HepG2 (cell line): ENCODE measurements around the gene ABCD1. TPM values are rescaled to one million over a fixed set of nuclear protein-coding genes. Genes with fewer than 3 reads are reported as not detected.

Source experiments
- ATAC-seq: fragments of 200-7000 bp; cut with Tn5 transposase; 3 replicates; pipeline ENCODE4 v1.9.1; 2020; ENCODE audit warnings: mild to moderate bottlenecking, moderate library complexity
- BruUV-seq: library from RNA; stranded (reverse); fragments of 400-500 nt; replicated peaks from 2 replicates; lab custom pipeline; 2021; lab: Mats Ljungman, UMichigan
- CTCF ChIA-PET: fragments of 300-600 bp; formaldehyde crosslinking; extraction: SDS; loops from one replicate; lab custom pipeline; 2021; ENCODE audit warnings: low total read pairs, inconsistent platforms, low intra/inter-chr PET ratio; lab: Yijun Ruan, JAX
- POLR2A ChIA-PET: fragments of 350-600 bp; sonication (Branson Sonifier 250); formaldehyde crosslinking; loops from one replicate; lab custom pipeline; 2020; ENCODE audit warnings: antibody characterized with exemption, inconsistent platforms; lab: Yijun Ruan, JAX
- DNase-seq: peaks from one replicate; pipeline ENCODE4 v3.0.0-alpha.2; 2015; ENCODE audit warnings: low spot score
- FAIRE-seq: peaks from 3 replicates; lab custom pipeline; 2011; peaks lifted over from hg19 to GRCh38; lab: Jason Lieb, UNC
- H2AFZ ChIP-seq: one replicate; pipeline ENCODE4 v1.6.1; 2011; ENCODE audit warnings: low read length, inconsistent platforms
- H3K27ac ChIP-seq: fragments of 300-600 bp; 3 replicates; pipeline ENCODE4 v1.8.0; 2011; ENCODE audit warnings: mixed run types, mild to moderate bottlenecking, mixed read lengths, low read length, inconsistent platforms; ENCODE audit not compliant: insufficient read depth; ENCODE audit errors: extremely low read length
- H3K27me3 ChIP-seq, 2 experiments: fragments of 200-600 bp in 1 of 2; 2 replicates in 1 of 2; 3 replicates in 1 of 2; pipeline versions ENCODE4 v1.6.0 to v1.8.0; 2011; ENCODE audit warnings: low read length in 2 of 2, mild to moderate bottlenecking in 2 of 2, moderate library complexity in 2 of 2, inconsistent platforms in 1 of 2; ENCODE audit not compliant: insufficient read depth in 2 of 2, control insufficient read depth in 1 of 2
- H3K36me3 ChIP-seq, 2 experiments: fragments of 200-600 bp in 1 of 2; replicated peaks in 1 of 2; 2 replicates in 1 of 2; 3 replicates in 1 of 2; pipeline versions ENCODE4 v1.5.1 to v1.8.0; 2011; ENCODE audit warnings: low read length in 2 of 2, inconsistent platforms in 1 of 2; ENCODE audit not compliant: insufficient read depth in 2 of 2, control insufficient read depth in 1 of 2
- H3K4me1 ChIP-seq: 2 replicates; pipeline ENCODE4 v1.5.1; 2012; ENCODE audit warnings: low read length, inconsistent platforms; ENCODE audit not compliant: insufficient read depth
- H3K4me2 ChIP-seq: 2 replicates; pipeline ENCODE4 v1.6.0; 2011; ENCODE audit warnings: low read depth, low read length, inconsistent platforms
- H3K4me3 ChIP-seq, 3 experiments: fragments of 200-600 bp in 1 of 3; sonication (generic), shearing (Covaris generic) in 1 of 3; replicated peaks in 1 of 3; 2 replicates each; pipeline ENCODE4 v1.5.1; 2011 to 2016; ENCODE audit warnings: low read length in 3 of 3, inconsistent platforms in 2 of 3, low read depth in 2 of 3, mild to moderate bottlenecking in 2 of 3, control low read depth in 1 of 3, mixed read lengths in 1 of 3; ENCODE audit not compliant: insufficient read depth in 1 of 3
- H3K79me2 ChIP-seq: one replicate; pipeline ENCODE4 v1.6.1; 2011; ENCODE audit warnings: low read length, inconsistent platforms; ENCODE audit not compliant: insufficient read depth
- H3K9ac ChIP-seq: 2 replicates; pipeline ENCODE4 v1.6.0; 2011; ENCODE audit warnings: mild to moderate bottlenecking, low read depth, low read length, inconsistent platforms; ENCODE audit not compliant: insufficient read depth
- H3K9me3 ChIP-seq: 2 replicates; pipeline ENCODE4 v1.5.1; 2012; ENCODE audit warnings: mild to moderate bottlenecking, low read length
- H4K20me1 ChIP-seq: 2 replicates; pipeline ENCODE4 v1.6.0; 2011; ENCODE audit warnings: inconsistent platforms, mild to moderate bottlenecking, low read length, moderate library complexity; ENCODE audit not compliant: insufficient read depth
- AGO2 ChIP-seq: fragments of 200-400 bp; formaldehyde crosslinking; optimal IDR thresholded peaks from 2 replicates; pipeline ENCODE3; 2017; ENCODE audit warnings: mild to moderate bottlenecking, low read depth, low read length, moderate library complexity
- CTCF ChIP-seq: sonication (generic); formaldehyde crosslinking; IDR thresholded peaks from 2 replicates; pipeline ENCODE4 v1.5.0; 2020; ENCODE audit warnings: mild to moderate bottlenecking, missing genetic modification reagents, moderate library complexity
- NFKB2 ChIP-seq: sonication (generic); formaldehyde crosslinking; IDR thresholded peaks from 2 replicates; pipeline ENCODE4 v1.4.0; 2020; ENCODE audit warnings: missing genetic modification reagents, borderline replicate concordance
- SATB2 ChIP-seq: sonication (generic); formaldehyde crosslinking; IDR thresholded peaks from 2 replicates; pipeline ENCODE4 v1.5.0; 2020; ENCODE audit warnings: missing genetic modification reagents
- SRF ChIP-seq: IDR thresholded peaks from 2 replicates; pipeline ENCODE4 v1.6.1; 2011; ENCODE audit warnings: mild to moderate bottlenecking, low read depth, low read length, moderate library complexity
- STAG1 ChIP-seq: sonication (generic); formaldehyde crosslinking; IDR thresholded peaks from 2 replicates; pipeline ENCODE4 v1.4.0; 2020; ENCODE audit warnings: missing genetic modification reagents
- TBP ChIP-seq: sonication (generic); formaldehyde crosslinking; IDR thresholded peaks from 2 replicates; pipeline ENCODE4 v1.5.0; 2020; ENCODE audit warnings: missing genetic modification reagents
- TEAD2 ChIP-seq: sonication (generic); formaldehyde crosslinking; IDR thresholded peaks from 2 replicates; pipeline ENCODE4 v1.9.0; 2021; ENCODE audit warnings: missing genetic modification reagents
- WGBS: methylation state at CpG from one replicate; pipeline ENCODE4 v1.1.6; 2017; ENCODE audit warnings: low lambda C conversion rate; 5-methylcytosine and 5-hydroxymethylcytosine counted together
- in situ Hi-C: cut with HindIII; loops from 2 replicates; pipeline ENCODE4 v1.10.0; 2017; ENCODE audit warnings: low pct_unique_long_range_greater_than_20kb; ENCODE audit not compliant: extremely low pct_ligation_motif_present
- intact Hi-C: fragments of 100-400 bp; cut with micrococcal nuclease; formaldehyde crosslinking; loops from one replicate; pipeline ENCODE4 v1.10.0; 2022; ENCODE audit not compliant: unreplicated experiment
- polyA plus RNA-seq, 8 experiments: library from polyadenylated mRNA; depleted of rRNA in 3 of 8; stranded (reverse) in 7 of 8; unstranded in 1 of 8; fragments of >200 nt; fragmentation: Illumina TruSeq in 4 of 8; extraction: Trizol in 4 of 8; gene quantifications; 2 replicates each; pipeline versions ENCODE4 v1.2.1 to v1.2.3, GENCODE V29; 2011 to 2016; ENCODE audit warnings: low read depth in 4 of 8, missing spikeins in 1 of 8, mixed read lengths in 1 of 8; ENCODE audit not compliant: insufficient read depth in 1 of 8
- total RNA-seq, 5 experiments: library from RNA; depleted of rRNA; stranded (reverse); fragments of >200 nt; fragmentation: Illumina TruSeq; extraction: Trizol; gene quantifications; 2 replicates each; pipeline ENCODE4 v1.2.3, GENCODE V29; 2016; ENCODE audit warnings: low read depth in 1 of 5

ABCD1 gene
- total and polyA plus RNA-seq, 2 of the 13 experiments (the other 11 are each of a cell fraction or from before 2014, with no cell fraction given): 11.4 to 15.9 TPM

GRCh38 chrX:153782313-153782712 is 57.7 kb downstream of the ABCD1 start:
- H4K20me1 ChIP-seq: no peaks in the 10 kb centered on the region
- H3K9me3 ChIP-seq: no peaks in the 10 kb centered on the region
- DNase-seq: no peak
- ChIA-PET POLR2A (interaction anchor here (1.0 to 2.1 kb wide), 4 partner anchors 10 to 55 kb away, joined by 4 to 9 read pairs (median 4); partner anchors contain the start of genes IDH3G and SSR4), CTCF (no interaction called here)
- no peak overlapping the region for H2AFZ ChIP-seq
- H3K9ac ChIP-seq: no peak overlapping the region
- no peak overlapping the region for H3K4me2 ChIP-seq
- H3K27me3 ChIP-seq: no peaks in the 10 kb centered on the region
- FAIRE-seq: no peak
- no peak overlapping the region for H3K27ac ChIP-seq
- no peak overlapping the region for H3K4me3 ChIP-seq
- no peaks in the 10 kb centered on the region; a peak in 2 of 5 replicates for H3K36me3 ChIP-seq
- intact Hi-C loops: loop anchor here (2.0 kb wide), 1 partner anchor 18 kb away; the partner anchor contains the start of gene PLXNB3
- H3K79me2 ChIP-seq: no peaks in the 10 kb centered on the region
- TF ChIP-seq NFKB2 (CRISPR knock-in tag) (no peak), SATB2 (CRISPR knock-in tag) (no peak), SRF (no peak), CTCF (CRISPR knock-in tag) (peak; percentile 49), TBP (CRISPR knock-in tag) (no peak), STAG1 (peak; percentile 25)
- in situ Hi-C loops: no loop called here
- BruUV-seq: no TSS peak
- ATAC-seq: peak; percentile 19; the same call in 1 of the 3 replicates
- H3K4me1 ChIP-seq: no peaks in the 10 kb centered on the region
- 60% methylated on average over 1 of the region's 11 CpGs for WGBS

- H3K4me3 ChIP-seq: no peak overlapping the region
- ATAC-seq (no peak), FAIRE-seq (no peak), DNase-seq (no peak)
- no peaks in the 10 kb centered on the region for H3K27me3 ChIP-seq
- no peak overlapping the region for H3K4me2 ChIP-seq
- no peak overlapping the region for H2AFZ ChIP-seq
- CTCF ChIA-PET: no interaction called here
- no peaks in the 10 kb centered on the region for H3K9me3 ChIP-seq
- H3K27ac ChIP-seq: no peak overlapping the region
- no peak overlapping the region for H3K9ac ChIP-seq
- intact Hi-C loops: loop anchor here (2.0 kb wide), 1 partner anchor 18 kb away; the partner anchor contains the start of gene PLXNB3
- BruUV-seq: no TSS peak
- POLR2A ChIA-PET: interaction anchor here (1.0 to 1.5 kb wide), 2 partner anchors 9 to 11 kb away, joined by 3 to 4 read pairs; partner anchors contain the start of genes IDH3G and SSR4
- in situ Hi-C loops: no loop called here
- no peak for TF ChIP-seq TEAD2
- peak; percentile 60 for TF ChIP-seq AGO2
- WGBS: no CpG with 5 or more reads among the region's 14 CpGs
- H3K79me2 ChIP-seq: no peaks in the 10 kb centered on the region
- H4K20me1 ChIP-seq: no peaks in the 10 kb centered on the region
- H3K4me1 ChIP-seq: no peaks in the 10 kb centered on the region
- H3K36me3 ChIP-seq: no peaks in the 10 kb centered on the region; a peak in 2 of 5 replicates
Observed at GRCh38 chrX:153782871-153783270, 58.2 kb downstream of the ABCD1 start.
